IPS-15b (cell line): ENCODE measurements around the gene SF3B5.

ENCODE experiments used
- H3K27me3 ChIP-seq: one replicate; pipeline ENCODE4 v1.6.1; 2013; ENCODE audit warnings: low read length; ENCODE audit not compliant: control insufficient read depth, insufficient read depth
- H3K36me3 ChIP-seq: one replicate; pipeline ENCODE4 v1.6.1; 2013; ENCODE audit warnings: low read length; ENCODE audit not compliant: control insufficient read depth, insufficient read depth
- H3K4me1 ChIP-seq: one replicate; pipeline ENCODE4 v1.6.1; 2013; ENCODE audit warnings: mild to moderate bottlenecking, low read length; ENCODE audit not compliant: control insufficient read depth, insufficient read depth
- H3K4me3 ChIP-seq: one replicate; pipeline ENCODE4 v1.5.1; 2013; ENCODE audit warnings: low read depth, low read length
- H3K9ac ChIP-seq: one replicate; pipeline ENCODE4 v1.6.1; 2013; ENCODE audit warnings: low read depth, mild to moderate bottlenecking, low read length
- H3K9me3 ChIP-seq: one replicate; pipeline ENCODE4 v1.6.1; 2013; ENCODE audit warnings: mild to moderate bottlenecking, low read length; ENCODE audit not compliant: control insufficient read depth, insufficient read depth

SF3B5 gene

DNA sequence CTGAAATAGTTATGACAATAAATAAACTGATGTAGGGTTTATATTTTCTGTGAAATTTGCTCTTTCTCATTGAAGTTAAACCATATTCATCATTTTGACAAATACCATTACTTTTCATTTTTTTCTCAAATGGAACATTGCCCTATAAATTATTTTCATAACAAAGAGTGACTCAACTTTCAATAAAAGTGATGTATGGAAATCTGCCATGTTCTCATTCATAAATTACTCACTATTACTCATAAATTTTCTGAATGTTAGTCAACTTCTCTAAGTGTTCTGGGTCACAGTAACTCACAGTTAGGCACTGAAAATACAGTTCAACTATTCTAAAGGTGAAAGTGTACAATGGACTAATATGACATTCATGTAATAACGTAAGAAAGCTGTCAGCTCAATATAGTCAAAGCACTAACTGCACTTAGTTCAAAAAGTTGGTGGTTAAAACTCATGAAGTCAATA, 35.9 kb upstream of the SF3B5 start:
- Histone ChIP-seq H3K4me3 (no peak overlapping the region), H3K36me3 (no peaks in the 10 kb centered on the region), H3K27me3 (no peaks in the 10 kb centered on the region), H3K4me1 (no peaks in the 10 kb centered on the region), H3K9ac (no peak overlapping the region), H3K9me3 (no peaks in the 10 kb centered on the region)

DNA sequence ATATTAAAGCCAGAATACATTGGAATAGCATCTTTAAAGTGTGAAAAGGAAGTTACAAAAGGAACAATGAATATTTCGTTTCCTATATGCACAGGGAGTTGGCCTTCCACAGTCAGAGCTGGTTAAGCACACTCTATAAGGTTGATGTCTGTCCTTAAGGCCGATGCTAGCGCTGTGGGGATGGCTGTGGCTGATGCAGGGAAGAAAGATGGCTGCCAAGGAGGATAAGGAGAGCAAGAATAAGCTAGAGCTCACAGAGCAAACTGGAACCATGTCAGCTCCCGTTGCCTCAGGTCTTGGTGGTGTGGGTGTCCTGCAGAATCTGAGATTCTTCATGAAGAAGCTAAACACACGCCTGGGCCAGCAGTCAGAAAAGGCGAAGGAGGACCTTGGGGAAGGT, 34.1 kb upstream of the SF3B5 start:
- H3K36me3 ChIP-seq, result no peaks in the 10 kb centered on the region
- no peak overlapping the region for H3K4me3 ChIP-seq
- no peaks in the 10 kb centered on the region for H3K9me3 ChIP-seq
- no peak overlapping the region for H3K9ac ChIP-seq
- H3K4me1 ChIP-seq, result no peaks in the 10 kb centered on the region
- no peaks in the 10 kb centered on the region for H3K27me3 ChIP-seq

DNA sequence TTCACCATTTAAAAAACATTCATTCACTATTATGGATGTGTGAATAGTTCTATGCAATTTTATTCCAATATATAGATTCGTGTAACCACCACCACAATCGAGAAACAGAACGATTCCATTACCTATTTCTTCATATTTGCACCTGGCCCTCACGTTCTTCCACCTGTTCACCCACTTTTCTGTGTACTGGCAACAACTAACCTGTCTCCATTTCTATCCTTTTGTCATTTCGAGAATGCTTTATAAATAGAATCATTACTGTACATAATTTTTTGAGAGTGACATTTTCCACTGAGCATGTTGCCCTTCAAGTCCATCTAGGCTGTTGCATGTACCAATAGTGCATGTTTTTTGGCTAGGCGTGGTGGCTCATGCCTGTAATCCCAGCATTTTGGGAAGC, 31.7 kb upstream of the SF3B5 start:
- Histone ChIP-seq H3K4me1 (no peaks in the 10 kb centered on the region), H3K27me3 (no peaks in the 10 kb centered on the region), H3K36me3 (no peaks in the 10 kb centered on the region), H3K4me3 (no peak overlapping the region), H3K9ac (no peak overlapping the region), H3K9me3 (no peaks in the 10 kb centered on the region)

DNA sequence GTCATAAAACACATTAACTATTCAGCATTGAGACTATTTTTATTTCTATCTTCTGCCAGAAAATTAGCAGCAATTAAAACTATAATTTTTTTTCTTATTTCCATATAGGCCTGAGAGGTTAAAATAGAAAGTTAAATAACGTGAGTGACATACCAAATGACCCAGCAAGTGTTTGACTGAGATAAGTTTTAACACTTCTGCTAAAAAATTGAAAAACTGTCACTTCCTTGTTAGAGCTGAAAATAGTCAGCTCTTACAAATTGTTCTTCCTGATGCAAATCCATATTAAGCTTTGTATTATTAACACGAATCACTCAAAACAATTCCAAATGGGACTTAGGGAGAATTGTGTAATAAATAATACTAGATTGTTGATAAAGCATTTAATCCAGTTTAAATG, 28.5 kb upstream of the SF3B5 start:
- no peaks in the 10 kb centered on the region for H3K4me1 ChIP-seq
- H3K4me3 ChIP-seq, result no peak overlapping the region
- H3K9me3 ChIP-seq, result no peaks in the 10 kb centered on the region
- H3K9ac ChIP-seq, result no peak overlapping the region
- H3K27me3 ChIP-seq, result no peaks in the 10 kb centered on the region
- no peaks in the 10 kb centered on the region for H3K36me3 ChIP-seq

DNA sequence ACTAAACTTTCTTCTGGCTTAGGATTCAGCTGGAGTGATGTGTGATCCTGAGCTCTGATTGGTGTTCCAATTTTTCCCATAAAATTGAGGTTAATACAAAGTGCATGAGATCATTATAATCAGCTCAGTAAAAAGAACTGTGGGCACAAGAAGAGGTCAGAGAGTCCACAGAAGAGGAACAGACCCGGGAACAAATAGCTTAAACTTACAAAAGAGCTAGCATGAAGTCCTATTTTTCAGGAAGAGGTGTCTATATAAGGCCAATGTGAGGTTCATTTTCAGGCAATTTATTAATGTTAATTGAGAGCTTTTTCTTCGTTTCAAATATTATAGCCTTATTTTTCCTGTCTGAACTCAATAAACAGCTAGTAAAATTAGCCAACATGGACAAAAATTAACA, 28.0 kb upstream of the SF3B5 start:
- Histone ChIP-seq H3K9me3 (no peaks in the 10 kb centered on the region), H3K9ac (no peak overlapping the region), H3K4me1 (no peaks in the 10 kb centered on the region), H3K36me3 (no peaks in the 10 kb centered on the region), H3K4me3 (no peak overlapping the region), H3K27me3 (no peaks in the 10 kb centered on the region)

DNA sequence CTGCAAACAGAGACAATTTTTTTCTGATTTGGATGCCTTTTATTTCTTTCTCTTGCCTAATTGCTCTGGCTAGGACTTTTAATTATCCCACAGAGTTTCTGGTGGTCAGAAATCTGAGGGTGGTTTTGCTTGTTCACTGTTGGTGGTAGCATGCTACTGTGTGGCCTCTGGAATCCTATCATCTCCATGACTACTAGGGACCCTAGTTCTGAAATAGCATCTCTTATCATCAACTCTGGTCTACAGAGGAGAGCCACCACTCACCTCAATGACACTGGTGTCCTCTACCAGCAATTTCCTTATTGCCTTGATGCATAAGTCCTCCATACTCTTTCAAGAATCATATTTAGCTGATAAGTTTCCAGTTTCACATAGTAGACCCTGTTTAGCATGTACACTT, 27.5 kb upstream of the SF3B5 start:
- Histone ChIP-seq H3K4me1 (no peaks in the 10 kb centered on the region), H3K9me3 (no peaks in the 10 kb centered on the region), H3K4me3 (no peak overlapping the region), H3K27me3 (no peaks in the 10 kb centered on the region), H3K9ac (no peak overlapping the region), H3K36me3 (no peaks in the 10 kb centered on the region)

DNA sequence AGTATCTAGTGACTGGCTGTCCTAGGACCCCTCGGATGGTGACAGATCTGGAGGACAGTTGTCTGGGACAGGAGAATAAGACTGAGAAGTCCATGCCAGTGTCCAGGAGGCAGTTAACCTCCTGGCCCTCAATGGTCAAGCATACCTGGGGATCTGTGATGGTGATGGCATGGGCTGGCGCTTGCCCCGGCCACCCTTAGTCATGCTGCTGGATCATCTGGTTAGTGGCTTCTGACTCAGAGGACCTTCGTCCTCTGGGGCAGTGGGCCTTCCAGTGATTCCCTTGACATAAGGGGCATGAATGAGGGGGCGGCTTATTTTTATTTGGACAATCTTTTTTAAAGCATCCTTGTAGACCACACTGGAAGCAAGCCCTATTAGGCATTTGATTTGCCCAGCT, 24.0 kb upstream of the SF3B5 start:
- no peaks in the 10 kb centered on the region for H3K36me3 ChIP-seq
- H3K4me1 ChIP-seq, result no peaks in the 10 kb centered on the region
- no peak overlapping the region for H3K4me3 ChIP-seq
- H3K27me3 ChIP-seq, result no peaks in the 10 kb centered on the region
- H3K9ac ChIP-seq, result no peak overlapping the region
- no peaks in the 10 kb centered on the region for H3K9me3 ChIP-seq

DNA sequence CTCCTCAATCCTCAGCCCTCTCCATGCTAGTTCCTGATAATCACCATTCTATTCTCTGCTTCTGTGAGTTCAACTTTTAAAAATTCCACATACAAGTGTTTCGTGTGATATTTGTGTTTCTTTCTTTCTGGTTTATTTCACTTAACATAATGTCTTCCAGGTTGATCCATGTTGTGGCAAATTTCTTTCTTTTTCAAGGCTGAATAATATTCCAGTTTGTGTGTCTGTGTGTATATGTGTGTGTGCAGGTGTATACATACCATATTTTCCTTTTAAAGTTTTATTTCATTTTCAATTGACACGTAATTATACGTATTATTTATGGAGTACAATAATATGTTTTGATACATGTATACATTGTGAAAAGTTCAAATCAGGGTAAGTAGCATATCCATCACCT, 19.8 kb upstream of the SF3B5 start:
- Histone ChIP-seq H3K9ac (no peak overlapping the region), H3K36me3 (no peaks in the 10 kb centered on the region), H3K9me3 (no peaks in the 10 kb centered on the region), H3K27me3 (no peaks in the 10 kb centered on the region), H3K4me3 (no peak overlapping the region), H3K4me1 (no peaks in the 10 kb centered on the region)

DNA sequence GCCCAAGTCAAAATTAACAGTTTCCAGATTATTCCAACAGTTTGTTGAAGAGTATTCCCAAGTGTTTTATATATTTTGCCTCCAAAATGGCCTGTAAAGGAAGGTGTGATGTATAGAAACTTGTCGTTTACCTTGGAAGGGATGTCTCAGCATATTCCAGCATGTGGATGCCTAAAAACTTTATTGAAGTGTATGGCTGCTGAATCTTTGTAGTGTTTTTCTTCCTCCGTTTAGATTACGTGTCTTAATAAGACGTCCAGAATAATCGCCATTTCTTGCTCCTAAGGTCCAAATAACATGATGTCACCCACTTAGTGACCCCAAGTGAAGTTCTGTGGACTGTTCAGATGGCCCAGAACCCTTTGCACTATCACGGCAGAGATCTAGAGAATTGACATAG, 18.0 kb upstream of the SF3B5 start:
- Histone ChIP-seq H3K4me1 (no peaks in the 10 kb centered on the region), H3K9ac (no peak overlapping the region), H3K4me3 (no peak overlapping the region), H3K27me3 (no peaks in the 10 kb centered on the region), H3K9me3 (no peaks in the 10 kb centered on the region), H3K36me3 (no peaks in the 10 kb centered on the region)

DNA sequence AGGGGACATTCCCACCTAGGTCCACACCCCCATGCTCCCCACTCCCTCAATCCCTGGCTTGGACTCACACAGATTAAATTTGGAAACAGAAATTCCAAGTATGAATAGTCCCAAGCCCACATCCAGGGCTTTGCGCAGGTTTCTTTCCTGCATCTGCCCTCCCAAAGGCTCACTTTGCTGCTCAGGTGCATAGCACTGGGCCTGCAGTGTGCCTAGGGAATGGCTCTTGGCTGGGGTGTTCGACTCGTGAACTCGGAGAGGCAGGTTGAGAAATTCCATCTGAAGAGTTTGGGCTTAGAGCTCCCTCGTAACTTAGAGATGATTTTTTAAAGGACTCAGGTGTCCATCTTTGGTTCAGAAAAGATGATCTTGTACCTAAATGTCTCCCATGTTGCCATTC, 14.8 kb upstream of the SF3B5 start:
- Histone ChIP-seq H3K4me3 (no peak overlapping the region), H3K9me3 (no peaks in the 10 kb centered on the region), H3K9ac (no peak overlapping the region), H3K27me3 (no peaks in the 10 kb centered on the region), H3K4me1 (no peaks in the 10 kb centered on the region), H3K36me3 (no peaks in the 10 kb centered on the region)

DNA sequence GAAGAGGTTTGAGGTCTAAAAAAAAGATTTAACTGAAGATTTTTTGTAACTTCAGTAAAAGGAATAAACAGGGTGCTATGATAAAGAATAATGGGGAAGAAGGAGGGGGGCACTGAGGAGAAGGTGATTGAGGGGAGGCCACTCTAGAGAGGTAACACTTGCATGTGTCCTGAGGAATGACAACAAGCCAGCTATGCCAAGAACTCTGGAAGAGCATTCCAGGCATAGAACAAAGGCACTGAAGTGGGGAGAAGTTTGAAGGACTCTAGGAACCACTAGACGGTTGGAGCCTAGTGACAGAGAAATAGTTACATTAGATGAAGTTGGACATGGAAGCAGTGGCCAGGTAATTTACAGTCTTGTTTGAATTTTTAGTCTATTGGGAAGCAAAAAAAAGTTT, 10.8 kb upstream of the SF3B5 start:
- no peak overlapping the region for H3K4me3 ChIP-seq
- no peaks in the 10 kb centered on the region for H3K9me3 ChIP-seq
- H3K4me1 ChIP-seq, result no peaks in the 10 kb centered on the region
- H3K36me3 ChIP-seq, result no peaks in the 10 kb centered on the region
- no peaks in the 10 kb centered on the region for H3K27me3 ChIP-seq
- H3K9ac ChIP-seq, result no peak overlapping the region

DNA sequence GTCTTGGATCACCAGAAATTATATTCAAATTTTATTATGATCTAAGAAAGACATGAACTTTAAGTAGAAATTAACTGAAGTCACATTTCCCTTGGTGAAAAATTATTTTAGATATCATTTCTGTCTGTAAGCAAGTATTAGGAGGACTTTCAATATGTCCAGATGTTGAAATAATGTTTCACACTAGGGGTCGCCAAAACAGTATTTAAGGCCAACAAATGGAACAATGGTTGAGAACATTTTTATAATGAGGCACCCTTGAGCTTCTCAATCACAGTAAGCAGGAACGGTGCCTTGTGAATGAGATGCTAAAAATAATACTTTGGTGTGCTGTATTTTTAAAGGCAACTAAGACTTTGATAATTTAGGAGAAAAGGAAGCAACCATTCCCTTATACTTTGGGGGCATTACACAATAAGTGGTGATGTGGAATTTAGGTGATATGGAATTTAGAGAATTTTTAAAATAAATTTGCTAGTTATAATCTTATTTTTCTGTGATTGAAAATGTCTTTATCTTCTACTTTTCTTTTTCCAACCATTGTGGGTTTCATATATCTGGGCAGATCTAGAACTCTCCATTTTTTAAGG, 9.6 kb upstream of the SF3B5 start:
- Histone ChIP-seq H3K4me3 (no peak overlapping the region), H3K9ac (no peak overlapping the region), H3K36me3 (no peaks in the 10 kb centered on the region), H3K9me3 (no peaks in the 10 kb centered on the region), H3K4me1 (no peaks in the 10 kb centered on the region), H3K27me3 (no peaks in the 10 kb centered on the region)
